ENCODE measurements around the gene RNF215.
"Not testable (repeated sequence)": the region's sequence is repeated elsewhere in the genome, so short reads cannot be mapped to it uniquely, and the experiment has no call there.

Gene RNF215

GRCh38 chr22:30365891-30366290 lies 21.3 kb downstream of the RNF215 start:
- no peak for DNase-seq (ENCODE audit: low read depth in 1 of 2, low spot score in 1 of 2)

GRCh38 chr22:30362651-30363281 lies 24.4 kb downstream of the RNF215 start:
- no peak for DNase-seq (ENCODE audit: low read depth in 1 of 2, low spot score in 1 of 2)

DNA sequence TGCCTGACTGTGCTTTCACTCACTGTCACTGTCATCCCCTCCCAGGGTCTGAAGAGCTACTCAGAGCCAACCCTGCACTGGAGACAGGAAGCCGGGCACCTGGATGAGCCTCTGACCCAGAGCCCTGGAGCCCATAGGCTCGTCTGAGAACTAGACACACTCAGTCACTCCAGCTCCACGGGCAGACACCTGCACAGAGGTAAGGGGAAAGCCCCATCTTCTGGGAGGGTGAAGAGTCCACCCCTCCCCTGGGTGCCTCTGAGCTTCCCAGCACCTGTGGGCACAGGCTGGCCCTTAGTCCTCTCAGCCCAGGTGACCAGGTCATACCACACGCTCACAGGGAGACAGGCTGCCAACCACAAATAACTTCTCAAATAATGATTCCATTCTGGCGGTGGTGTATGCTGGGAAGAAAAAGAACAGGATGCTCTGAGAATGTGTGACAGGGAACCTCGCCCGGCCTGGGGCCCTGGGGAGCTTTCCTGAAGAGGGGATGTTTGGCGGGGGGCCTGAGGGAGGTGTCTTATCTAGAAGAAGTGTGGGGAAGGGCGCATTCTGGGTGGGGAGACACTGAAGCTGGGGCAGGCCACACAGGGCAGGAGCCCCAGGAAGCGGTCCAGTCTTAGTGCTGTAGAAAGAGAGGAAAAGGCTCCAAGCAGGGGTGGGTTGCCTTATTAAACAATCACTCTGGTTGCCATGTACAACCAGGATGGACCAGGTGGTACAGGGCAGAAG lies 25.1 kb downstream of the RNF215 start:
- DNase-seq (ENCODE audit: low read depth in 1 of 2, low spot score in 1 of 2) = no peak

DNA sequence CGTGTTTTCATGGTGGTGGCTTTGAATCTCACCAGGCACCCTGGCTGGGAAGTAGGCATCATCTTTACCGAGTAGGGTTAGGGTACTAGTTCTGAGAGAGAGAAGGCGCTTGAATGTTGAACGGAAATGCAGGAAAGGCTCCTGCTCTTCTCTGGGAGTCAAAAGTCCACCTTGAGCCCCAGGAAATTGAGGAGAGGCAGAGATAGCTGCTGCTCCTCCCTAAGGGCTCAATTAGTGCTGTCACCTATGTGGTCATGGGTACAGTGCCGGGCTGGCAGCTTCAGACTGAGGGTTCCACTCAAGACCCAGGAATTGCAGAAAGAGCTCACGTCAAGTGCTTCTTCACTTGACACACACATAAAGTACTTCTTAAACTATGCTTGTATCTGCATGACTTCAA lies 28.7 kb downstream of the RNF215 start:
- DNase-seq (ENCODE audit: low read depth in 1 of 2, low spot score in 1 of 2) = no peak

DNA sequence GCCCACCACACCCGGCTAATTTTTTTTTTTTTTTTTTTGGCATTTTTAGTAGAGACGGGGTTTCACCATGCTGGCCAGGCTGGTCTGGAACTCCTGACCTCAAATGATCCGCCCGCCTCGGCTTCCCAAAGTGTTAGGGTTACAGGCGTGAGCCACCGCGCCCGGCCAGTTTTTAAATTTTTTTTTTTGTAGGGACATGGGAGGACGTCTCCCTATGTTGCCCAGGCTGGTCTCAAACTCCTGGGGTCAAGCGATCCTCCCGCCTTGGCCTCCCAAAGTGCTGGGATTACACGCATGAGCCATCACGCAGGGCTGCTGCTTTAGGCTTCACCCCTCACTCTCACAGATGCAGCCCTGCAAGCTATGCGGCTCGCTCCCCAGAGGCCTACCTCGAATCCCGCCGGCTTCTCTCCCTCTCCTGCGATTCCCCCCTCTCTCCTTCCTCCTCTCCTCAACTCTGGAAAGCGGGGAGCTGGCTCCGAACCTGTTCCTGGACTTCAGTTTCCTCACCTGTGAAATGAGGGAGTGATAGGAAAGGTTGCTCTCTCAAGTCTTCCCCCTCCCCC lies 29.5 kb downstream of the RNF215 start:
- DNase-seq (ENCODE audit: low read depth in 1 of 2, low spot score in 1 of 2) = no peak

DNA sequence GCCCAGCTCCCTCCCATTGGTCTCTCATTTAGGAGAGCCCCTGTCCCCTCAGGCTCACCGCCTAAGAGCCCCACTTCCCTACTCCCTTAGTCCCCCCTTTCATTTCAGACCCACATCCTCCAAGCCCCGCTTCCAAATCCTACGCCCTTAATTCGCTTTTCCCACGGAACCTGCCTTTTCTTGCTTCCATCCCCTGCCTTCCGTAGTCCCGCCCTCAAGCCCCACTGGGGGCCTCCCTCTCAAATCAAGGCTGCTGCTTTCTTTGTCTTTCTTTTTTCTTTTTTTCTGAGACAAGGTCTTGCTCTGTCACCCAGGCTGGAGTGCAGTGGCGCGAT lies 30.0 kb downstream of the RNF215 start:
- no peak for DNase-seq (ENCODE audit: low read depth in 1 of 2, low spot score in 1 of 2)

GRCh38 chr22:30356449-30357235 lies 30.6 kb downstream of the RNF215 start, which contains the start of the genes CCDC157 and SF3A1:
CCDC157 (plus strand) TSS chr22:30357007; CDS start chr22:30366001, 8,994 bp downstream.
SF3A1 (minus strand) TSS chr22:30356894; CDS start chr22:30356792, 102 bp downstream.
- DNase-seq (ENCODE audit: low read depth in 1 of 2, low spot score in 1 of 2) = peak; percentile 71 to 79

GRCh38 chr22:30354644-30355043 lies 32.6 kb downstream of the RNF215 start:
- no peak for DNase-seq (ENCODE audit: low read depth in 1 of 2, low spot score in 1 of 2)

- no peak for DNase-seq (ENCODE audit: low read depth in 1 of 2, low spot score in 1 of 2)
Observed at GRCh38 chr22:30351226-30351625, 36.0 kb downstream of the RNF215 start.

DNA sequence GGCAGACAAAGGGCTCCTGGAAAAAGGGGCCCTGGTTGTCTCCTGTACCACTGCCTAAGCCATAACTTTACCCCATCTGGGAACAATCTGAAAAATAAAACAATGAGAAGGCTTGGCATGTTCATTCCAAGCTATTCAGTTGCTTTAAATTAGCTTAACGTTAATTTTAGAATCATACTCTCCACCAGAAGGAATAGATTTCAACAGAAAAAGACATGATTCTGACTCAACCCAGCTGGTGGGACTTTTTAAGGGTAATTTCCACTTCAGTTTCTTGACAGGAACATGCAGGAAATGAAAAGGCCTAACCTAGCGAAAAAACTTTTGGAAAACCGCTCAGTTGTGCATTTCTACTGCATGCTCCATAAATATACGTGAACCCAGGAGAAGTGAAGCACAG lies 38.4 kb downstream of the RNF215 start:
- DNase-seq (ENCODE audit: low read depth in 1 of 2, low spot score in 1 of 2) = no peak

- no peak for DNase-seq (ENCODE audit: low read depth in 1 of 2, low spot score in 1 of 2)
Observed at GRCh38 chr22:30348404-30348803, 38.8 kb downstream of the RNF215 start.

- no peak for DNase-seq (ENCODE audit: low read depth in 1 of 2, low spot score in 1 of 2)
Observed at GRCh38 chr22:30347255-30347892, 39.8 kb downstream of the RNF215 start.

DNA sequence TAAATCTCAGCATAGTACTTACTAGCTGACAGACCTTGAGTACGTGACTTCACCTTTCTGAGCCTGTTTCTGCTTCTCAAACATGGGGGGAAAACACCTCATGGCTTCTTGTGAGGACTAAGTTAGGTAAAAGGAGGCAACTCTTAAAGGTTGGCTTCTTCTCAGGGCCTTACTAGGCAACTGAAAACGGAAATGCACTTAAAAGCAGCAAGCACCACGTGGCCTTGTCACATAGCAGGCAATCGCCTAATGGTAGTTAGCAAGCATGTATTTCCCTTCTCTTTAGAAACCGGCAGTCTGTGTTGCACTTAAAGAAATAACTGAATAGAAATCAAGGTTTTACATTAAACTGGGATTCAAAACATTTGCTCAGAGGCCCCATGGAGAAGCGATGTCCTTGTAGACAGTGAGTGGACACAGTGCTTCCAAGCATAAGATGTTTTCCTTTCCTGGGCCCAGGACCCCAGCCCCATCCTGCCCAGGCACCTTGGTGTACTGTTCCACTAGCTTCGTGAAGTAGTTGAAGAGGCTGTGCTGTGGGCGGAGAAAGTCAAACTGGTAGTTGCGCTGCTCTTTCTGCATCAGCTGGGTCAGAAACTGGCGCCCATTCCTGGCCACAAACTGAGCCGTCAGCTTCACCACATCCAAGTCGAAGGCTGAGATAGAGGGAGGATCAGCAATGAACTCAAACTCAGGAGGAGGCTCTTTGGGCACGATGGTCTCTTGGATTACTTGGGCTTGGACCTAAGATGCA lies 42.6 kb downstream of the RNF215 start:
- no peak for DNase-seq (ENCODE audit: low read depth in 1 of 2, low spot score in 1 of 2)

- no peak for DNase-seq (ENCODE audit: low read depth in 1 of 2, low spot score in 1 of 2)
Observed at GRCh38 chr22:30340911-30341685, 46.1 kb downstream of the RNF215 start.

DNA sequence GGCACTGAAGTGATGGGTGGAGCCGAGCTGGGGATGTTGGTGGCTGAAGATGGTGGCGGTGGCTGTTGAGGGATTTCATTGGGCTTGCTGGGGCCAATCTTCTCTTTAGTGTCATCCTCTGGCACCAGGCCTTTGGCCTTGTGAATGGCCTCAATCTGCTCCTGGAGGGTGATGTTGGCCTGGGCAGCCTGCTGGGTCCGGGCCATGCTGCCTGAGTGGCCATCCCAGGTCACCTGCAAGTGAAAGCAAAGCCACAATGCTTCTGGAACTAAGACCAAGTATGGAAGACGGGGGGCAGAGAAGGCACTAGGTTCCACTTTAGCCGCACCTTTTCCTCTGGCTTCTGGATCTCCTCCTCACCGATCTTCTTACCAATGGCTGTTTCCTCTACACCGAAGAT lies 48.4 kb downstream of the RNF215 start:
- no peak for DNase-seq (ENCODE audit: low read depth in 1 of 2, low spot score in 1 of 2)

GRCh38 chr22:30338341-30338740 lies 48.9 kb downstream of the RNF215 start:
- DNase-seq (ENCODE audit: low read depth in 1 of 2, low spot score in 1 of 2) = not testable (repeated sequence)

- no peak for DNase-seq (ENCODE audit: low read depth in 1 of 2, low spot score in 1 of 2)
Observed at GRCh38 chr22:30337461-30337778, 49.8 kb downstream of the RNF215 start.

- DNase-seq (ENCODE audit: low read depth in 1 of 2, low spot score in 1 of 2) = no peak
Observed at GRCh38 chr22:30336752-30337460, 50.3 kb downstream of the RNF215 start.

- DNase-seq (ENCODE audit: low read depth in 1 of 2, low spot score in 1 of 2) = no peak
Observed at GRCh38 chr22:30335236-30335635, 52.0 kb downstream of the RNF215 start.

Data from stimulated activated CD4-positive, alpha-beta T cell treated with anti-CD3 and anti-CD28 coated beads, Interleukin-15, amount 100 ng/mL, for 1 hour (primary cell).